SH-SY5Y (cell line): ENCODE data around the gene CALM3.

ENCODE experiments used
- GATA2 ChIP-seq: IDR thresholded peaks from 2 replicates; pipeline ENCODE4 v1.6.1; 2011; ENCODE audit warnings: mild to moderate bottlenecking, low read depth, low read length
- GATA3 ChIP-seq: IDR thresholded peaks from 2 replicates; pipeline ENCODE4 v1.6.1; 2011; ENCODE audit warnings: low read depth, mild to moderate bottlenecking, low read length, moderate library complexity

- TF ChIP-seq GATA3: no peak
- TF ChIP-seq GATA2: no peak
These were observed 4.9 kb downstream of the CALM3 start for GRCh38 chr19:46606019-46606418.
